HEK293 (cell line): ENCODE results near the gene PARVA.

ENCODE experiments used
- BCL11B ChIP-seq: fragments of 450-650 bp; formaldehyde crosslinking; IDR thresholded peaks from 2 replicates; pipeline ENCODE4 v1.5.1; 2016; ENCODE audit warnings: low read depth, missing biosample characterization, missing genetic modification characterization
- EGR2 ChIP-seq: fragments of 450-650 bp; formaldehyde crosslinking; IDR thresholded peaks from 2 replicates; pipeline ENCODE4 v1.5.1; 2016; ENCODE audit warnings: low read depth, missing biosample characterization, missing genetic modification characterization
- MZF1 ChIP-seq: fragments of 450-650 bp; formaldehyde crosslinking; IDR thresholded peaks from 2 replicates; pipeline ENCODE4 v1.5.1; 2017; ENCODE audit warnings: missing biosample characterization, missing genetic modification characterization, borderline replicate concordance
- PRDM10 ChIP-seq: fragments of 450-650 bp; formaldehyde crosslinking; IDR thresholded peaks from 2 replicates; pipeline ENCODE4 v1.5.1; 2016; ENCODE audit warnings: missing biosample characterization, missing genetic modification characterization
- RBAK ChIP-seq: fragments of 450-650 bp; formaldehyde crosslinking; IDR thresholded peaks from 2 replicates; pipeline ENCODE4 v1.5.1; 2016; ENCODE audit warnings: missing biosample characterization, missing genetic modification characterization
- SALL2 ChIP-seq: fragments of 450-650 bp; formaldehyde crosslinking; IDR thresholded peaks from 2 replicates; pipeline ENCODE4 v1.5.0; 2017; ENCODE audit warnings: missing biosample characterization, mild to moderate bottlenecking, missing genetic modification characterization, borderline replicate concordance
- SP2 ChIP-seq: fragments of 450-650 bp; formaldehyde crosslinking; IDR thresholded peaks from 2 replicates; pipeline ENCODE4 v1.5.1; 2016; ENCODE audit warnings: missing biosample characterization, missing genetic modification characterization
- SP7 ChIP-seq: fragments of 450-650 bp; formaldehyde crosslinking; IDR thresholded peaks from 2 replicates; pipeline ENCODE4 v1.5.1; 2016; ENCODE audit warnings: missing biosample characterization, missing genetic modification characterization
- ZBTB44 ChIP-seq: fragments of 450-650 bp; IDR thresholded peaks from 2 replicates; pipeline ENCODE4 v1.5.1; 2018; ENCODE audit warnings: missing biosample characterization, mild to moderate bottlenecking, missing genetic modification characterization
- ZIC2 ChIP-seq: fragments of 450-650 bp; formaldehyde crosslinking; IDR thresholded peaks from 2 replicates; pipeline ENCODE4 v1.5.1; 2016; ENCODE audit warnings: missing biosample characterization, missing genetic modification characterization
- ZNF133 ChIP-seq: fragments of 450-650 bp; formaldehyde crosslinking; IDR thresholded peaks from 2 replicates; pipeline ENCODE4 v1.5.1; 2016; ENCODE audit warnings: missing biosample characterization, missing genetic modification characterization
- ZNF23 ChIP-seq: fragments of 450-650 bp; formaldehyde crosslinking; IDR thresholded peaks from 2 replicates; pipeline ENCODE4 v1.5.1; 2016; ENCODE audit warnings: missing biosample characterization, missing genetic modification characterization, borderline replicate concordance
- ZNF26 ChIP-seq: fragments of 450-650 bp; formaldehyde crosslinking; IDR thresholded peaks from 2 replicates; pipeline ENCODE4 v1.5.1; 2016; ENCODE audit warnings: missing biosample characterization, missing genetic modification characterization
- ZNF266 ChIP-seq: fragments of 450-650 bp; formaldehyde crosslinking; IDR thresholded peaks from 2 replicates; pipeline ENCODE4 v1.5.1; 2016; ENCODE audit warnings: missing biosample characterization, missing genetic modification characterization, low read depth
- ZNF473 ChIP-seq: fragments of 450-650 bp; formaldehyde crosslinking; IDR thresholded peaks from 2 replicates; pipeline ENCODE4 v1.5.1; 2017; ENCODE audit warnings: missing biosample characterization, missing genetic modification characterization
- ZNF529 ChIP-seq: fragments of 450-650 bp; formaldehyde crosslinking; IDR thresholded peaks from 2 replicates; pipeline ENCODE4 v1.5.1; 2017; ENCODE audit warnings: missing genetic modification characterization, missing biosample characterization; ENCODE audit not compliant: insufficient replicate concordance
- ZNF548 ChIP-seq: fragments of 450-650 bp; formaldehyde crosslinking; IDR thresholded peaks from 2 replicates; pipeline ENCODE4 v1.5.1; 2016; ENCODE audit warnings: missing biosample characterization, missing genetic modification characterization
- ZNF555 ChIP-seq: fragments of 450-650 bp; formaldehyde crosslinking; conservative IDR thresholded peaks from 2 replicates; pipeline ENCODE4 v1.5.1; 2017; ENCODE audit warnings: missing biosample characterization, mild to moderate bottlenecking, missing genetic modification characterization, inconsistent platforms
- ZNF623 ChIP-seq: fragments of 450-650 bp; formaldehyde crosslinking; IDR thresholded peaks from 2 replicates; pipeline ENCODE4 v1.5.1; 2016; ENCODE audit warnings: missing biosample characterization, missing genetic modification characterization
- TF ChIP-seq, protein P1 (sequence below): fragments of 450-650 bp; formaldehyde crosslinking; IDR thresholded peaks from 2 replicates; pipeline ENCODE4 v1.5.1; 2017; ENCODE audit warnings: missing biosample characterization, missing genetic modification characterization
- TF ChIP-seq, protein P2 (sequence below): fragments of 450-650 bp; formaldehyde crosslinking; IDR thresholded peaks from 2 replicates; pipeline ENCODE4 v1.5.1; 2016; ENCODE audit warnings: missing biosample characterization, missing genetic modification characterization
- TF ChIP-seq, protein P3 (sequence below): fragments of 450-650 bp; formaldehyde crosslinking; IDR thresholded peaks from 2 replicates; pipeline ENCODE4 v1.5.1; 2017; ENCODE audit warnings: missing biosample characterization, mild to moderate bottlenecking, missing genetic modification characterization, moderate library complexity

Gene PARVA

GRCh38 chr11:12417691-12418611 is 40.6 kb downstream of the PARVA start (continued):
- no peak for TF ChIP-seq MZF1 (tag by site-specific recombination)
- no peak for TF ChIP-seq ZNF266
- TF ChIP-seq ZNF26 = no peak
- no peak for TF ChIP-seq ZNF555 (tag by site-specific recombination)
- no peak for TF ChIP-seq SP7 (tag by site-specific recombination)
- TF ChIP-seq ZNF473 (tag by site-specific recombination) = no peak
- peak; percentile 66; the same call in 1 of the 2 replicates for TF ChIP-seq EGR2 (tag by site-specific recombination)
- TF ChIP-seq, protein P1, sequence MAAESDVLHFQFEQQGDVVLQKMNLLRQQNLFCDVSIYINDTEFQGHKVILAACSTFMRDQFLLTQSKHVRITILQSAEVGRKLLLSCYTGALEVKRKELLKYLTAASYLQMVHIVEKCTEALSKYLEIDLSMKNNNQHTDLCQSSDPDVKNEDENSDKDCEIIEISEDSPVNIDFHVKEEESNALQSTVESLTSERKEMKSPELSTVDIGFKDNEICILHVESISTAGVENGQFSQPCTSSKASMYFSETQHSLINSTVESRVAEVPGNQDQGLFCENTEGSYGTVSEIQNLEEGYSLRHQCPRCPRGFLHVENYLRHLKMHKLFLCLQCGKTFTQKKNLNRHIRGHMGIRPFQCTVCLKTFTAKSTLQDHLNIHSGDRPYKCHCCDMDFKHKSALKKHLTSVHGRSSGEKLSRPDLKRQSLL (tag by site-specific recombination) = no peak
- TF ChIP-seq ZBTB44 (tag by site-specific recombination) = no peak
- no peak for TF ChIP-seq ZNF133 (tag by site-specific recombination)
- TF ChIP-seq RBAK (tag by site-specific recombination) = no peak
- no peak for TF ChIP-seq BCL11B (tag by site-specific recombination)
- TF ChIP-seq ZIC2 = 0 out of 2 replicates have a peak, but pooled peaks have one; percentile 27
- TF ChIP-seq SALL2 (tag by site-specific recombination) = no peak
- no peak for TF ChIP-seq ZNF529 (tag by site-specific recombination)
- TF ChIP-seq PRDM10 (tag by site-specific recombination) = peak; percentile 42; the same call in 1 of the 2 replicates
- TF ChIP-seq ZNF623 = no peak
- TF ChIP-seq, protein P2, sequence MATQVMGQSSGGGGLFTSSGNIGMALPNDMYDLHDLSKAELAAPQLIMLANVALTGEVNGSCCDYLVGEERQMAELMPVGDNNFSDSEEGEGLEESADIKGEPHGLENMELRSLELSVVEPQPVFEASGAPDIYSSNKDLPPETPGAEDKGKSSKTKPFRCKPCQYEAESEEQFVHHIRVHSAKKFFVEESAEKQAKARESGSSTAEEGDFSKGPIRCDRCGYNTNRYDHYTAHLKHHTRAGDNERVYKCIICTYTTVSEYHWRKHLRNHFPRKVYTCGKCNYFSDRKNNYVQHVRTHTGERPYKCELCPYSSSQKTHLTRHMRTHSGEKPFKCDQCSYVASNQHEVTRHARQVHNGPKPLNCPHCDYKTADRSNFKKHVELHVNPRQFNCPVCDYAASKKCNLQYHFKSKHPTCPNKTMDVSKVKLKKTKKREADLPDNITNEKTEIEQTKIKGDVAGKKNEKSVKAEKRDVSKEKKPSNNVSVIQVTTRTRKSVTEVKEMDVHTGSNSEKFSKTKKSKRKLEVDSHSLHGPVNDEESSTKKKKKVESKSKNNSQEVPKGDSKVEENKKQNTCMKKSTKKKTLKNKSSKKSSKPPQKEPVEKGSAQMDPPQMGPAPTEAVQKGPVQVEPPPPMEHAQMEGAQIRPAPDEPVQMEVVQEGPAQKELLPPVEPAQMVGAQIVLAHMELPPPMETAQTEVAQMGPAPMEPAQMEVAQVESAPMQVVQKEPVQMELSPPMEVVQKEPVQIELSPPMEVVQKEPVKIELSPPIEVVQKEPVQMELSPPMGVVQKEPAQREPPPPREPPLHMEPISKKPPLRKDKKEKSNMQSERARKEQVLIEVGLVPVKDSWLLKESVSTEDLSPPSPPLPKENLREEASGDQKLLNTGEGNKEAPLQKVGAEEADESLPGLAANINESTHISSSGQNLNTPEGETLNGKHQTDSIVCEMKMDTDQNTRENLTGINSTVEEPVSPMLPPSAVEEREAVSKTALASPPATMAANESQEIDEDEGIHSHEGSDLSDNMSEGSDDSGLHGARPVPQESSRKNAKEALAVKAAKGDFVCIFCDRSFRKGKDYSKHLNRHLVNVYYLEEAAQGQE (tag by site-specific recombination) = no peak
- TF ChIP-seq ZNF548 (tag by site-specific recombination) = no peak
- TF ChIP-seq, protein P3, sequence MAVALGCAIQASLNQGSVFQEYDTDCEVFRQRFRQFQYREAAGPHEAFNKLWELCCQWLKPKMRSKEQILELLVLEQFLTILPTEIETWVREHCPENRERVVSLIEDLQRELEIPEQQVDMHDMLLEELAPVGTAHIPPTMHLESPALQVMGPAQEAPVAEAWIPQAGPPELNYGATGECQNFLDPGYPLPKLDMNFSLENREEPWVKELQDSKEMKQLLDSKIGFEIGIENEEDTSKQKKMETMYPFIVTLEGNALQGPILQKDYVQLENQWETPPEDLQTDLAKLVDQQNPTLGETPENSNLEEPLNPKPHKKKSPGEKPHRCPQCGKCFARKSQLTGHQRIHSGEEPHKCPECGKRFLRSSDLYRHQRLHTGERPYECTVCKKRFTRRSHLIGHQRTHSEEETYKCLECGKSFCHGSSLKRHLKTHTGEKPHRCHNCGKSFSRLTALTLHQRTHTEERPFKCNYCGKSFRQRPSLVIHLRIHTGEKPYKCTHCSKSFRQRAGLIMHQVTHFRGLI (tag by site-specific recombination) = no peak
- TF ChIP-seq ZNF23 (tag by site-specific recombination) = no peak
- TF ChIP-seq SP2 = no peak
